SU-DHL-6 (cell line): ENCODE measurements around the gene BMP7.

Source experiments
- H2AFZ ChIP-seq: fragments of 200-600 bp; sonication (generic); 2 replicates; pipeline ENCODE4 v1.6.1; 2014; ENCODE audit warnings: low read depth, mild to moderate bottlenecking, moderate library complexity, mixed read lengths, antibody characterized with exemption, low read length; ENCODE audit not compliant: severe bottlenecking
- H3F3A ChIP-seq: fragments of 200-600 bp; shearing (Covaris generic); 2 replicates; pipeline ENCODE4 v1.6.0; 2016; ENCODE audit warnings: antibody characterized with exemption, mild to moderate bottlenecking; ENCODE audit not compliant: insufficient read depth
- H3K27ac ChIP-seq: fragments of 200-600 bp; sonication (generic); 2 replicates; pipeline ENCODE4 v1.5.1; 2016; ENCODE audit warnings: low read depth, mild to moderate bottlenecking, low read length, moderate library complexity, mixed read lengths
- H3K27me3 ChIP-seq: fragments of 200-600 bp; sonication (generic), shearing (Covaris generic); 2 replicates; pipeline ENCODE4 v1.6.0; 2014; ENCODE audit warnings: mild to moderate bottlenecking, low read length
- H3K36me3 ChIP-seq: fragments of 200-600 bp; sonication (generic); 2 replicates; pipeline ENCODE4 v1.6.1; 2014; ENCODE audit warnings: mild to moderate bottlenecking, low read length, mixed read lengths
- H3K4me2 ChIP-seq: fragments of 300-600, 200-600 bp; shearing (Covaris generic), sonication (generic); 2 replicates; pipeline ENCODE4 v1.6.0; 2014; ENCODE audit warnings: low read length, low read depth, mild to moderate bottlenecking; ENCODE audit not compliant: poor library complexity, severe bottlenecking
- H3K4me3 ChIP-seq: fragments of 200-600 bp; sonication (generic); 2 replicates; pipeline ENCODE4 v1.5.1; 2014; ENCODE audit warnings: antibody characterized with exemption, low read length, mild to moderate bottlenecking, mixed read lengths; ENCODE audit not compliant: insufficient read depth, poor library complexity, severe bottlenecking
- H3K79me2 ChIP-seq: fragments of 200-600 bp; sonication (generic); 2 replicates; pipeline ENCODE4 v1.6.1; 2014; ENCODE audit warnings: mild to moderate bottlenecking, low read length, moderate library complexity; ENCODE audit not compliant: insufficient read depth
- H3K9ac ChIP-seq: fragments of 200-600 bp; sonication (generic); 2 replicates; pipeline ENCODE4 v1.7.0; 2014; ENCODE audit warnings: mild to moderate bottlenecking, low read length
- H3K9me2 ChIP-seq: fragments of 200-600 bp; sonication (generic); replicated peaks from 2 replicates; pipeline ENCODE4 v1.6.1; 2014; ENCODE audit warnings: low read length; ENCODE audit not compliant: insufficient read depth
- H3K9me3 ChIP-seq: fragments of 200-600 bp; sonication (generic); 2 replicates; pipeline ENCODE4 v1.6.1; 2014; ENCODE audit warnings: low read length, mixed read lengths; ENCODE audit not compliant: insufficient read depth
- H4K20me1 ChIP-seq: fragments of 200-600 bp; sonication (generic); 2 replicates; pipeline ENCODE4 v1.6.1; 2014; ENCODE audit warnings: low read depth, mild to moderate bottlenecking, antibody characterized with exemption, low read length, moderate library complexity, mixed read lengths
- EZH2phosphoT487 ChIP-seq: fragments of 200-600 bp; sonication (generic), shearing (Covaris generic); conservative IDR thresholded peaks from 2 replicates; pipeline ENCODE4 v1.6.1; 2018; ENCODE audit warnings: mild to moderate bottlenecking, antibody characterized with exemption, low read length, moderate library complexity, mixed read lengths
- TF ChIP-seq, protein P1 (sequence below): fragments of 200-600 bp; sonication (generic); IDR thresholded peaks from one replicate; pipeline ENCODE4 v1.5.1; 2017; ENCODE audit warnings: antibody characterized with exemption, mild to moderate bottlenecking, low read length, moderate library complexity; ENCODE audit not compliant: insufficient read depth, poor library complexity, severe bottlenecking

Gene BMP7

DNA sequence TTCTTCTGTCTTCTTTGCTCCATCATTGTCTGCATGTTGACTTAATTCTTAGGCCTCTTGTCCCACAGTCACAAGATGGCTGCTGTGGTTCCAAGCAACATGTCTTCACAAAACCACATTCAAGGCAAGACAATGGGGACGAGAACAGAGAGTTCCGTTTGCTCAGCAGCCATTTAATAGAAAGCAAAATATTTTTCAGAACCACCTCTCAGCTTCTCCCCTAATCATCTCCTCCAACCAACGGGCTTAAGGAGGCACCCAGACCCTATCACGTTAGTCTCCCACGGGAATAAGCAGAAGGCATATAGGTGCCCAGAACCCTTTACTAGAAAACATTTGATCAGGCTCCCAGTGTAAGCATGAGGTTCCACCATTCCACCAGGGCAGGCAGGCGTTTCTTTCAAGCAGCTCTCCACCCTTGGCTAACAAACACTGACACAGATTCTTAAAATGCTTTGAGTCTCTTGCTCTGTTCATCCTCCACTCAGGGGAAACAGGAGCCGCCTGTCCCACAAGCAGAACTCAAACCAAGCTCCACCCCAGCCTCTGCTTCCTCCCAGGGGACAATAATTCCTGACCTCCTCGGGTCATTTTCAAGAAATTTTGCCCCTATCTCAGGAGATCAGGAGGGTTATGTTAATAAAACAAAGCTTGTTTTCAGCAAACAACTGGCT is 19.0 kb downstream of the BMP7 start:
- Histone ChIP-seq H3K4me3 (no peak overlapping the region), H3K4me2 (peak overlapping the region; percentile 35), H3K9me2 (no peaks in the 10 kb centered on the region), H2AFZ (no peak overlapping the region), H4K20me1 (0 out of 2 replicates have a peak, but pooled peaks cover 5% of the 10 kb centered on the region), H3K27me3 (no peaks in the 10 kb centered on the region), H3K9ac (no peak overlapping the region), H3K9me3 (no peaks in the 10 kb centered on the region), H3K36me3 (peaks cover 10% of the 10 kb centered on the region; the same call in 1 of the 2 replicates), H3K27ac (peak overlapping the region; percentile 41), H3K79me2 (peaks cover 99% of the 10 kb centered on the region), H3F3A (peaks cover 17% of the 10 kb centered on the region; the same call in 1 of the 2 replicates)
- TF ChIP-seq, protein P1, sequence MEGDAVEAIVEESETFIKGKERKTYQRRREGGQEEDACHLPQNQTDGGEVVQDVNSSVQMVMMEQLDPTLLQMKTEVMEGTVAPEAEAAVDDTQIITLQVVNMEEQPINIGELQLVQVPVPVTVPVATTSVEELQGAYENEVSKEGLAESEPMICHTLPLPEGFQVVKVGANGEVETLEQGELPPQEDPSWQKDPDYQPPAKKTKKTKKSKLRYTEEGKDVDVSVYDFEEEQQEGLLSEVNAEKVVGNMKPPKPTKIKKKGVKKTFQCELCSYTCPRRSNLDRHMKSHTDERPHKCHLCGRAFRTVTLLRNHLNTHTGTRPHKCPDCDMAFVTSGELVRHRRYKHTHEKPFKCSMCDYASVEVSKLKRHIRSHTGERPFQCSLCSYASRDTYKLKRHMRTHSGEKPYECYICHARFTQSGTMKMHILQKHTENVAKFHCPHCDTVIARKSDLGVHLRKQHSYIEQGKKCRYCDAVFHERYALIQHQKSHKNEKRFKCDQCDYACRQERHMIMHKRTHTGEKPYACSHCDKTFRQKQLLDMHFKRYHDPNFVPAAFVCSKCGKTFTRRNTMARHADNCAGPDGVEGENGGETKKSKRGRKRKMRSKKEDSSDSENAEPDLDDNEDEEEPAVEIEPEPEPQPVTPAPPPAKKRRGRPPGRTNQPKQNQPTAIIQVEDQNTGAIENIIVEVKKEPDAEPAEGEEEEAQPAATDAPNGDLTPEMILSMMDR: no peak
- no peak for TF ChIP-seq EZH2phosphoT487

DNA sequence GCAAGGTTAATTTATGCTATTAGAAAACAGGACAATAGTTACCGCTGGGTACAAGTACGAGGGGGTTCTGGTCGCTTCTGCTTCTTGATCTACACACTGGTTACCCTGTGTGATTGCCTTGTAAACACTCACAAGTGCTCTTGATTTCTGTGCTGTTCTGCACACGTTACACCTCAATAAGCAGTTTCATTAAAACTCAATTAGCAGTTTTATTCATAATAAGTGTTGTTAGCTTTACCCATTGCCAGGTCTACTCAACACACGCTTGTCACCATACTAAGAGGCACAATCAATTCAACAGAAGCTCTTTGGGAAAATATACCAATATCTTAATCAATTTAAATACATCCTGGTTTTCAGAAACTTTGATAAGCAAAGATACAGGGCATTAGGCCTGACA is 20.4 kb downstream of the BMP7 start:
- TF ChIP-seq, protein P1: no peak
- TF ChIP-seq EZH2phosphoT487: no peak
- H3K4me2 ChIP-seq: no peak overlapping the region
- no peak overlapping the region for H3K27ac ChIP-seq

DNA sequence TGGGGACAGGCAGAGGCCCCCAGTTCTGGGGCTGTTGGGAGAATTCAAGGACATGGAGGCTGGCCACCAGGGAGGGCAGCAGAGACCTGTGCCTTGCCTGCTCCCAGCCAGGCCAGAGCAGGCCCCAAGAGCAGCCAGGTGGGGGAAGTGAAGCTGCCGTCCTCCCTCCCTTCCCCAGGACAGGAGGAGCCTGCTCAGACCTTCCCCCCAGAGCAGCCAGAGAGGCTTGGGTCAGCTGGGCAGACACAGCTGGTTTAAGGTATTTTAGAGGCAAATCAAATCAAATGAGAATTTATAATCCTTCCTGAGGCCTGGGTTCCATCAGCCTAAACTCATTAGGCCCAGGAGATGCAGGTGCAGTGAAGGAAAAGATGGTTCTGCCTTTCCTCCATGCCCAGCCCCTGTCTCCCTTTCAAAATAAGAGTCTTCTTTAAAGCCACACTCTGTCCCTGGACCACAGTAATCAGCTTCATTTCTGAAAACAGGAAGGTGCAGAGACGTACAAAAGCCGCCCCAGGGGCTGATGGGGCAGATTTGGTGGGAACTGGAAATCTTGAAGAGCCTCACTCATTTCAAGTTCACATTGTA is 21.7 kb downstream of the BMP7 start:
- Histone ChIP-seq H3K9ac (no peak overlapping the region), H4K20me1 (0 out of 2 replicates have a peak, but pooled peaks cover 5% of the 10 kb centered on the region), H3K9me2 (no peaks in the 10 kb centered on the region), H2AFZ (no peak overlapping the region), H3K9me3 (0 out of 2 replicates have a peak, but pooled peaks cover 5% of the 10 kb centered on the region), H3K27ac (peak overlapping the region; percentile 28), H3K4me2 (no peak overlapping the region), H3K4me3 (no peak overlapping the region), H3F3A (0 out of 2 replicates have a peak, but pooled peaks cover 5% of the 10 kb centered on the region), H3K36me3 (peaks cover 37% of the 10 kb centered on the region), H3K79me2 (peaks cover 100% of the 10 kb centered on the region), H3K27me3 (no peaks in the 10 kb centered on the region)
- TF ChIP-seq EZH2phosphoT487: no peak
- TF ChIP-seq, protein P1: no peak

More for the DNA sequence above, 20.4 kb downstream of the BMP7 start:
- Histone ChIP-seq H4K20me1 (0 out of 2 replicates have a peak, but pooled peaks cover 5% of the 10 kb centered on the region), H2AFZ (no peak overlapping the region), H3K9ac (no peak overlapping the region), H3K79me2 (peaks cover 99% of the 10 kb centered on the region), H3K27me3 (no peaks in the 10 kb centered on the region), H3K9me2 (no peaks in the 10 kb centered on the region), H3F3A (0 out of 2 replicates have a peak, but pooled peaks cover 8% of the 10 kb centered on the region), H3K36me3 (peaks cover 25% of the 10 kb centered on the region; the same call in 1 of the 2 replicates), H3K9me3 (0 out of 2 replicates have a peak, but pooled peaks cover 5% of the 10 kb centered on the region), H3K4me3 (no peak overlapping the region)
